ENCODE data around the gene MYO9A. TPM values are rescaled to one million over a fixed set of nuclear protein-coding genes. Genes with fewer than 3 reads are reported as not detected.
"Not testable (repeated sequence)": the region's sequence is repeated elsewhere in the genome, so short reads cannot be mapped to it uniquely, and the experiment has no call there.

MYO9A gene
- polyA plus RNA-seq, 1 experiment = 13.1 TPM

DNA sequence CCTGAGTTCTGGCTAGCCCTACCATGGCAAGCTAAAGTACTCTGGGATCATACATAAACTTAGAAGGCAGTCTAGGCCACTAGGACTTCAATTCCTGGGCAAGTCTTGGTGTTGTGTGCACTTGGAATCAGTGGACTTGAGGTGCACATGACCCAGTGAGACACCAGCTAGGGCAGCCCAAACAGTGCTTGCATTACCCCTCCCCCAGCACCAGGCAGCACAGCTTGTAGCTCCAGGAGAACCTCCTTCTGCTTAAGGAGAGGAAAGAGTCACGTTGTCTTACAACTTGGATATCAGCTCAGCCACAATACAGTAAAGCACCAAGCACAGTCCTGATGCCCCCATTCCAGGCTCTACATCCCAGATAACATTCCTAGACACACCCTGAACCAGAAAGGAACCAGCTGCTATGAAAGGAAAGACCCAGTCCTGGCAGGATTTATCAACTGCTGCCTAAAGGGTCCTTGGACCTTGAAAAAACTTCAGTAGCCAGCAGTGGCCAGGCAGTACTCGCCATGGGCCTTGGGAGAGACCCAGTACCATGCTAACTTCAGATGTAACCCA lies 57.2 kb downstream of the MYO9A start:
- ChIA-PET CTCF (no interaction called here), POLR2A (no interaction called here)

DNA sequence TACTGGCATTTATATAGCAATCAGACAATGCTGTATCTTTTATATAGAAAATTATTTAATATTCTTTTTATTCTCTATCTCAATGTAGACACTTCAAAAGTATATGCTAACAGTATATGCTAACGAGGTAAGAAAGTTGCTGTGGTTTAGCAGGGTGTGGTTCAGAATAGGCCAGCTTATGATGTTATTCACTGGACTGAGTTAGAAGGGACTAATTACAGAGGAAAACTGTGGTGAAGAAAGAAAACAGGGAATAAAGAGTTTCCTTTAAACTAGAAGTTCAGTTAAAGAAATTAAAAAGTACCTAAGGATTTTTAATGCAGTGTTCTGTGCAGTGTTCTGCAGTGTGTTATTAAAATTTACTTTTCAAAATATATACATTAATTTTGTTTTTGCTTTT lies 59.4 kb downstream of the MYO9A start:
- Histone ChIP-seq H3K36me3 (ENCODE audit: control insufficient read depth, insufficient read depth, low read length) (no peaks in the 10 kb centered on the region), H3K27me3 (ENCODE audit: control insufficient read depth, insufficient read depth, low read length) (no peaks in the 10 kb centered on the region), H3K4me3 (ENCODE audit: low read depth, low read length) (no peak overlapping the region)
- POLR2A ChIA-PET = interaction anchor here (0.6 kb wide), 1 partner anchor 16 kb away, joined by 3 read pairs; no protein-coding TSS in a partner anchor
- TF ChIP-seq, protein P1, sequence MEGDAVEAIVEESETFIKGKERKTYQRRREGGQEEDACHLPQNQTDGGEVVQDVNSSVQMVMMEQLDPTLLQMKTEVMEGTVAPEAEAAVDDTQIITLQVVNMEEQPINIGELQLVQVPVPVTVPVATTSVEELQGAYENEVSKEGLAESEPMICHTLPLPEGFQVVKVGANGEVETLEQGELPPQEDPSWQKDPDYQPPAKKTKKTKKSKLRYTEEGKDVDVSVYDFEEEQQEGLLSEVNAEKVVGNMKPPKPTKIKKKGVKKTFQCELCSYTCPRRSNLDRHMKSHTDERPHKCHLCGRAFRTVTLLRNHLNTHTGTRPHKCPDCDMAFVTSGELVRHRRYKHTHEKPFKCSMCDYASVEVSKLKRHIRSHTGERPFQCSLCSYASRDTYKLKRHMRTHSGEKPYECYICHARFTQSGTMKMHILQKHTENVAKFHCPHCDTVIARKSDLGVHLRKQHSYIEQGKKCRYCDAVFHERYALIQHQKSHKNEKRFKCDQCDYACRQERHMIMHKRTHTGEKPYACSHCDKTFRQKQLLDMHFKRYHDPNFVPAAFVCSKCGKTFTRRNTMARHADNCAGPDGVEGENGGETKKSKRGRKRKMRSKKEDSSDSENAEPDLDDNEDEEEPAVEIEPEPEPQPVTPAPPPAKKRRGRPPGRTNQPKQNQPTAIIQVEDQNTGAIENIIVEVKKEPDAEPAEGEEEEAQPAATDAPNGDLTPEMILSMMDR (IDR thresholded peaks at IDR 0.05; ENCODE audit: insufficient read depth, low read depth, low read length) = no peak
- DNase-seq (ENCODE audit: low read depth) = no peak
- CTCF ChIA-PET = no interaction called here

More for the DNA sequence above, 57.2 kb downstream of the MYO9A start:
- no peak overlapping the region for H3K4me3 ChIP-seq (ENCODE audit: low read depth, low read length)
- TF ChIP-seq, protein P1 (IDR thresholded peaks at IDR 0.05; ENCODE audit: insufficient read depth, low read depth, low read length) = no peak
- H3K36me3 ChIP-seq (ENCODE audit: control insufficient read depth, insufficient read depth, low read length) = no peaks in the 10 kb centered on the region
- no peaks in the 10 kb centered on the region for H3K27me3 ChIP-seq (ENCODE audit: control insufficient read depth, insufficient read depth, low read length)
- DNase-seq (ENCODE audit: low read depth) = no peak

DNA sequence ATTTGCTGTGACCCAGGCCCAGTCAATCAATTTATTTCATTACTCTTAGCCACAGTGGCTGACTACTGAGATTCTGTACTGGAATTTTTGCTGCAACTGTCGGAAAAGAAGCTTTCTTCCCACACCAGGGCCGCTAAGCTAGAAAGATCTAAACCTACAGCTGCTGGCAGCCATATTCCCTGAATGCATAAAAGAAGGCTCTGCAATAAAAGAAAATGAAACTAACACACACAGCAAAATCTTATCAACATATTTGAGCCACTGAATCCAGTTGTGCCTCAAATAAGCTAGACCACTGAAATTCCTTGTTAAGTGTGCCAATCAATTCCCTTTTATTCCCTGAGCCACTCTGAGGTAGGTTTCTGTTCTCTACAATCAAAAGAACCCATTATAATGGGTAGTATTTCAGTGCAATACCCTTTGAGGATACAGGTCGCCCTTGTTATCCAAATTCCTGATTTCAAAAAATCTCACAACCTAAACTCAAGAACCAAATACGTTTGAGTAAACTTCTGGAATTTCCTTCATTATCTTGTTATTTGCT lies 60.3 kb downstream of the MYO9A start:
- CTCF ChIA-PET = no interaction called here
- no peak for DNase-seq (ENCODE audit: low read depth)
- H3K36me3 ChIP-seq (ENCODE audit: control insufficient read depth, insufficient read depth, low read length) = no peaks in the 10 kb centered on the region
- TF ChIP-seq, protein P1 (IDR thresholded peaks at IDR 0.05; ENCODE audit: insufficient read depth, low read depth, low read length) = no peak
- H3K4me3 ChIP-seq (ENCODE audit: low read depth, low read length) = no peak overlapping the region
- POLR2A ChIA-PET = no interaction called here
- no peaks in the 10 kb centered on the region for H3K27me3 ChIP-seq (ENCODE audit: control insufficient read depth, insufficient read depth, low read length)

DNA sequence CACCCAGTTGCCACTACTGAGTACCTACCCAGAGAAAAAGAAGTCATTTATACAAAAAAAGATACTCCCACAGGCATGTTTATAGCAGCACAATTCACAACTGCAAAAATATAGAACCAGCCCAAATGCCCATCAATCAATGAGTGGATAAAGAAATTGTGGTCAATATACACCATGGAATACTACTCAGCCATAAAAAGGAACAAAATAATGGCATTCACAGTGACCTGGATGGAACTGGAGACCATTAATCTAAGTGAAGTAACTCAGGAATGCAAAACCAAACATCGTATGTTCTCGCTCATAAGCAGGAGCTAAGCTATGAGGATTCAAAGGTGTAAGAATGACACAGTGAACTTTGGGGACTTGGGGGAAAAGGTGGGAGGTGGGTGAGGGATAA lies 61.7 kb downstream of the MYO9A start:
- H3K36me3 ChIP-seq (ENCODE audit: control insufficient read depth, insufficient read depth, low read length); CTCF ChIA-PET; H3K27me3 ChIP-seq (ENCODE audit: control insufficient read depth, insufficient read depth, low read length); POLR2A ChIA-PET; H3K4me3 ChIP-seq (ENCODE audit: low read depth, low read length); DNase-seq (ENCODE audit: low read depth): not testable (repeated sequence)

DNA sequence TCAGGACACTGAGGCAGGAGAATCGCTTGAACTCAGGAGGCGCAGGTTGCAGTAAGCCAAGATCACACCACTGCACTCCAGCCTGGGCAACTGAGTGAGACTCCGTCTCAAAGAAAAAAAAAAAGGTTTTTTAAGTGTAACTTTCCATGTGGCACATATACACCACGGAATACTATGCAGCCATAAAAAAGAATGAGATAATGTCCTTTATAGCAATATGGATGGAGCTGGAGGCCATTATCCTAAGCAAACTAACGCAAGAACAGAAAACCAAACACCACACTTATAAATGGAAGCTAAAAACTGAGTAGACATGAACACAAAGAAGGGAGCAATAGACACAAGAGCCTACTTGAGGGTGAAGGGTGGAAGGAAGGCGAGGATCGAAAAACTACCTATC lies 64.7 kb downstream of the MYO9A start:
- H3K27me3 ChIP-seq (ENCODE audit: control insufficient read depth, insufficient read depth, low read length); H3K36me3 ChIP-seq (ENCODE audit: control insufficient read depth, insufficient read depth, low read length); H3K4me3 ChIP-seq (ENCODE audit: low read depth, low read length); CTCF ChIA-PET; DNase-seq (ENCODE audit: low read depth); POLR2A ChIA-PET: not testable (repeated sequence)

DNA sequence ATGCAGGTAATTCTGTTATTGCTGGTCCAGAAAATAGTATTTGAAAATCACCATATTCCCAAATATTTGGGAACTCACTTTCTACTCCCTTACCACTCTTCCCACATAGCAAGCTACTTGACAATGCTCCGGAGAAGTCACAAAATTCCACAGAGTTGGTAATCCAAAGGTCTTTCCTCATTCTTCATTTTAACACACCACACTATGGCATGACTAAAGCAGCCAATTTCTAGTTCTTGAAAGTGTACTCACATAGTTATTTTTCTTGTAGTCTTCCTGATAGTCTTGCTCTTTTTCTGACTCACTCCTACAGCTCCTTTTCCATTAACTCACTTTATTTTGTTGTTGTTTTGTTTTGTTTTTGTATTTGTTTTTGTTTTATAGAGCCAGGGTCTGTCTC lies 67.2 kb downstream of the MYO9A start:
- POLR2A ChIA-PET = no interaction called here

More for the DNA sequence above, 67.2 kb downstream of the MYO9A start:
- Histone ChIP-seq H3K36me3 (ENCODE audit: control insufficient read depth, insufficient read depth, low read length) (no peaks in the 10 kb centered on the region), H3K27me3 (ENCODE audit: control insufficient read depth, insufficient read depth, low read length) (no peaks in the 10 kb centered on the region), H3K4me3 (ENCODE audit: low read depth, low read length) (no peak overlapping the region)
- no peak for DNase-seq (ENCODE audit: low read depth)
- TF ChIP-seq, protein P1 (IDR thresholded peaks at IDR 0.05; ENCODE audit: insufficient read depth, low read depth, low read length) = no peak
- CTCF ChIA-PET = no interaction called here

Data from BJ (cell line).